ENCODE results near the gene RFX8. TPM values are rescaled to one million over a fixed set of nuclear protein-coding genes. Genes with fewer than 3 reads are reported as not detected.

The RFX8 gene
- polyA plus RNA-seq, 1 experiment = 1.8 TPM

- no peak overlapping the region for H3K27ac ChIP-seq (ENCODE audit: low read depth, low read length)
- TF ChIP-seq CTCF (IDR thresholded peaks at IDR 0.05; ENCODE audit: low read depth, low read length) = no peak
- DNase-seq (ENCODE audit: low read depth, low spot score) = no peak
- H3K4me3 ChIP-seq (ENCODE audit: low read depth, low read length) = no peak overlapping the region
- ChIA-PET POLR2A (no interaction called here), CTCF (interaction anchor here (0.7 to 1.4 kb wide), 2 partner anchors 15 to 61 kb away, joined by 3 to 5 read pairs; no protein-coding TSS in a partner anchor)
- no peaks in the 10 kb centered on the region for H3K27me3 ChIP-seq (ENCODE audit: control insufficient read depth, insufficient read depth, low read length)
- H3K9me3 ChIP-seq (ENCODE audit: control insufficient read depth, insufficient read depth, low read length) = no peaks in the 10 kb centered on the region; the same call in 1 of the 2 replicates
These were observed 4.9 kb upstream of the RFX8 start for GRCh38 chr2:101479810-101480209.

DNA sequence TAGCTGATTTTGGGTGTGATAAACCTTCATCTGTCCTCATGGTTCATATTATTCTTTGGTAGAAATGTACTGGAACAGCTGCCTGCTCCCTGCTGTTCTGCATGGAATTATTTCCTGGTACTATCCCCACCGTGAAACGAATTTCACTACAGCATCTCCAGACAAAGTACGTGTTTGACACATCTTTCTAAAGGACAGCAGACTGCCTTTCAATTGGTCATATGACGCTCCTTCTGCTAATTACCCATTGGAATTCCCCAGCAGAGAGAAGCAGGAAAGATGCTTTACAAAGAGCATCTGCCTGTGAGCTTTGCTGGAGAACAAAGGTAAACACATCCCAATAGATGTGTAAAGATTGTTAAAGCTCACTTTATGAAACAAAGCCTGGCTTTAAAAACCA, 4.4 kb upstream of the RFX8 start:
- no peak overlapping the region for H3K4me3 ChIP-seq (ENCODE audit: low read depth, low read length)
- TF ChIP-seq CTCF (IDR thresholded peaks at IDR 0.05; ENCODE audit: low read depth, low read length) = no peak
- ChIA-PET POLR2A (no interaction called here), CTCF (interaction anchor here (1.4 kb wide), 1 partner anchor 60 kb away, joined by 5 read pairs; no protein-coding TSS in a partner anchor)
- no peak for DNase-seq (ENCODE audit: low read depth, low spot score)
- H3K9me3 ChIP-seq (ENCODE audit: control insufficient read depth, insufficient read depth, low read length) = no peaks in the 10 kb centered on the region; the same call in 1 of the 2 replicates
- H3K27ac ChIP-seq (ENCODE audit: low read depth, low read length) = no peak overlapping the region
- no peaks in the 10 kb centered on the region for H3K27me3 ChIP-seq (ENCODE audit: control insufficient read depth, insufficient read depth, low read length)

DNA sequence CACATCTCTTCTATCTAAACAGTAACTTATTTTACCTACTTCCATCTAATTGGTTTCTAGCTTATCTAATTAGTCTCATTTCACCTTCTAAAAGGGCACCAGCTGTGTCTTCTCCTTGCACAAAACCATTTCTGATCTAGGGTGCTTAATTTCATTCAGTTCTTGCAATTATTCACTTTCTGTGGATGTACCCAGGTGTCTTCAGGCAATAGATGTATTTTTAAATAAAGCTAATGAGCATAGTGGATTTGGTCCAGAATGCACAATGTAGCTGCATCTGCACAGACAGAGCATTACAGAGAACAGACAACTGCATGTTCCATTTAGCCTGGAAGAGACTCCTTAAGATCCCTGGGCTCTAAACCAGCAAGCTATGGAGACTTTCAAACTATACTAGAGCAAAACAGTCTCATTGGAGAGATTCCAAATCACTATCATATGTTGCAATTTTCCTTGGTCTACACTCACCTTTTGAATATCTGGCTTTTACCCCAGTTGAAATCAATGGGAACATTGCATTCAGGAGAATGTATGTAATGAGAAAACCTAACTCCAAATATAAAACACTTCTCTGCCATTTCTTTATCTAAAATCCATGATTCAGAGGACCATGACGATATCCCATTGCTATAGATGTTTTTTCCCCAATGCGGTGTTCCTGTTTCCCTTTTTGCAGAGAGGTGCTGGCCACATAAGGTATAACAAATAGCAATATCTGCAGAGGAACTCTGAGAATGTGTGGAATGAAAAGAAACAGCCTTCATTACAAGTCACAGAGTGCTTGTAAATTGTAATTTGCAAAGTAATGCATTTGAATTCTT, 3.5 kb upstream of the RFX8 start:
- no peaks in the 10 kb centered on the region; the same call in 1 of the 2 replicates for H3K9me3 ChIP-seq (ENCODE audit: control insufficient read depth, insufficient read depth, low read length)
- ChIA-PET POLR2A (interaction anchor here (0.5 kb wide), 1 partner anchor 84 kb away, joined by 3 read pairs; no protein-coding TSS in a partner anchor), CTCF (interaction anchor here (1.4 kb wide), 1 partner anchor 60 kb away, joined by 5 read pairs; no protein-coding TSS in a partner anchor)
- no peak for DNase-seq (ENCODE audit: low read depth, low spot score)
- H3K4me3 ChIP-seq (ENCODE audit: low read depth, low read length) = no peak overlapping the region
- TF ChIP-seq CTCF (IDR thresholded peaks at IDR 0.05; ENCODE audit: low read depth, low read length) = no peak
- no peak overlapping the region for H3K27ac ChIP-seq (ENCODE audit: low read depth, low read length)
- no peaks in the 10 kb centered on the region for H3K27me3 ChIP-seq (ENCODE audit: control insufficient read depth, insufficient read depth, low read length)

GRCh38 chr2:101477556-101477955, 2.6 kb upstream of the RFX8 start:
- Histone ChIP-seq H3K27ac (ENCODE audit: low read depth, low read length) (no peak overlapping the region), H3K4me3 (ENCODE audit: low read depth, low read length) (no peak overlapping the region), H3K27me3 (ENCODE audit: control insufficient read depth, insufficient read depth, low read length) (no peaks in the 10 kb centered on the region), H3K9me3 (ENCODE audit: control insufficient read depth, insufficient read depth, low read length) (no peaks in the 10 kb centered on the region; the same call in 1 of the 2 replicates)
- no peak for DNase-seq (ENCODE audit: low read depth, low spot score)
- ChIA-PET POLR2A (interaction anchor here (0.5 kb wide), 1 partner anchor 83 kb away, joined by 3 read pairs; no protein-coding TSS in a partner anchor), CTCF (no interaction called here)
- no peak for TF ChIP-seq CTCF (IDR thresholded peaks at IDR 0.05; ENCODE audit: low read depth, low read length)

DNA sequence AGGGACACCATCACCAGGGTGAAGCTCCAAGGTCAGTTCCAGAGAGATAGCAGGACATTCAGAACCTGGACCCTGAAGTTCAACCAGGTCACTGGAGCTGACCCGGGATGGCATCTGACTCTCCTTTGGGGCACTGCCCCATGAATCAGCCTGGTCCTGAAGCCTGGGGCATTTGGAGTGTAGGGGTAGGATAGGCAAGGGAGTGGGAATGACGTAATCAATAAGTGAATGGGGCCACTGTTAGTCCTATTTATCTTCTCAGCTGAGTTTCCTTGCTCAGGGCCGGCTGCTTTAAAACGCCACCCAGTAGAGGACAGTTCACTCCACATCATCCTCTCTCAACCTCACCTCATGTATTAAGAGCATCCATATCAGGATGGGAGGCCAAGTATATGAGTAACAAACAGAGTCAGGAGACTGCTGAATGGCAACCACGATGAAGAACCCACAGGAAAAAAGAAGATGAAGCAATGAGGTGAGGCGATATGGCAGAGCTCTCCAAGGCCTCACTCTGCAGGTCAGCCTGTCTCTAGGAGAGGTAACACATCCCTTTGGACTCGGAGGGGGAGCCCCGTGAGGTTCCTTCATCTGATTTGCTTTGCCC, 1.8 kb upstream of the RFX8 start:
- TF ChIP-seq CTCF (IDR thresholded peaks at IDR 0.05; ENCODE audit: low read depth, low read length) = no peak
- POLR2A ChIA-PET = no interaction called here
- H3K4me3 ChIP-seq (ENCODE audit: low read depth, low read length) = no peak overlapping the region
- H3K9me3 ChIP-seq (ENCODE audit: control insufficient read depth, insufficient read depth, low read length) = no peaks in the 10 kb centered on the region; the same call in 1 of the 2 replicates
- DNase-seq (ENCODE audit: low read depth, low spot score) = no peak
- no peaks in the 10 kb centered on the region for H3K27me3 ChIP-seq (ENCODE audit: control insufficient read depth, insufficient read depth, low read length)
- CTCF ChIA-PET = no interaction called here
- H3K27ac ChIP-seq (ENCODE audit: low read depth, low read length) = no peak overlapping the region
